Cerebellar nuclear complex (tissue), 1 donor: ENCODE results near the gene SYT1.

ENCODE experiments used
- DNase-seq, 2 experiments: peaks; one replicate each; lab custom pipeline; 2025; lab: John Stamatoyannopoulos, UW

The SYT1 gene

DNA sequence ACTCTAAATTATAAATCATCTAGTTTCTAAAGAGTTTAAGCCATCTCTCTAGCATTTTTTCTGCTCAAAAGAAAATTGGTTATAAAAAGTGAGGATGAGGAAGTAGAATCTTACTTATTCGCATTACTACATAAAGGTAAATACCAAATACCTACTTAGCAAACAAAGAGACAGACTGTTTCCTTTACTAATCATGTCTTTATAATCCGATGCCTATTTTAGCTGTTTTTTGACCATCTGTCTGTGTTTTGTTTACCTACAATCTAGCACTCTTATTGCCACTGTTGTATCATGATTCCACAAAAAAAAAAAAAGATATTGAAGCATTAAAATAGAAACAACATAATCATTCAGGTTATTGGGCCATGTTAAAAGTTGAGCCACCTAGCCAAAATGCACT, 430.0 kb downstream of the SYT1 start:
- no peak for DNase-seq

DNA sequence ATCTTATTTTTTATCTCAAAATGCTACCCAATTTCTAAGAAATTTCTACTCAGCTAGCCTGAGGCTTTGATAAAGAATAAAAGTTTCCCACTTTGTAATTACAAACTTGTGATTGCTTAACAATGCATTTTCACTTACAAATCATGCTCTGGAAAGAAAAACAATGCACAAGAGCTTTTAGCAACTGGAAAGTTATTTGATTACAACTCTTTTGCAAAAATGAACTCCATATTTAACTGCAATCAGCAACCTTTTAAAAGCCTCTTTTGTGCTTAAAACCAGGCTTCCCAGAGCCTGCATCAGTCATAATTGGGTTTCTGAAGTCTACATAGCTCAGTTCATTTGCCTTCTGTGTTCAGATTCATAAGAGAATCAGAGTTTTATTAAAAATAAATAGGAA, 431.0 kb downstream of the SYT1 start:
- DNase-seq = no peak

DNA sequence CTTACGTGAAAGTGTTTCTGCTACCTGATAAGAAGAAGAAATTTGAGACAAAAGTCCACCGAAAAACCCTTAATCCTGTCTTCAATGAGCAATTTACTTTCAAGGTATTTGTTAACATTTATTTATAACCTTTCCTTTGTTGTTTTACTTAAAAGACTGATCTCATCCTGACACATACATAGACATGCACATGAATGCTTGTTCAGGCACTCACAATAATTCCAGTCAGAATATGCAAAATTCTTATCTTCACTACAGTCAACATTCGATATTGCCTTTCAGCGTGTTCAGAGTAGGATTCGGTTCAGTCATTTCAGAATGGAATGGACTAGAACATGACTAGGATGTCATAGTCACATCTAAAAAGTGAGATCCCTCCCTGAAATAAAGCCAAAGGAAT, 431.6 kb downstream of the SYT1 start:
- no peak for DNase-seq

DNA sequence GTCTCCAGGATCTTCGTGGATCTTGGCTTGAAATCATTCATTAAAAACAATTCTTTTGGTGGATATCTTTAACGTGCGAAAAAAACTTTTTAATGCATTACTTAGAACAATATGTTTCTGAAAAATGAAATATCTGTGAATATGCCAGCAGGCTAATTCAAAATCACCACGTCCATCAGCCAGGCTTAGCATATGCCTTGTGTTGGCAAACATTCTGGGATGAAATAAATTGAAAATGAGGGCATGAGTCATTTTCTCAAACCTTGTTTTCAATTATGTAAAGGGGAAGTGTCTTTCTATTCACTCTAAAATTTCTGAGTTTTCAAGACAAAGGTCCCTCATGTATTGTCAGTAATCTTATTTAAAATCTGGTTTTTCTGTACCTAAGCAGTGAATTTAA, 432.3 kb downstream of the SYT1 start:
- DNase-seq = no peak

DNA sequence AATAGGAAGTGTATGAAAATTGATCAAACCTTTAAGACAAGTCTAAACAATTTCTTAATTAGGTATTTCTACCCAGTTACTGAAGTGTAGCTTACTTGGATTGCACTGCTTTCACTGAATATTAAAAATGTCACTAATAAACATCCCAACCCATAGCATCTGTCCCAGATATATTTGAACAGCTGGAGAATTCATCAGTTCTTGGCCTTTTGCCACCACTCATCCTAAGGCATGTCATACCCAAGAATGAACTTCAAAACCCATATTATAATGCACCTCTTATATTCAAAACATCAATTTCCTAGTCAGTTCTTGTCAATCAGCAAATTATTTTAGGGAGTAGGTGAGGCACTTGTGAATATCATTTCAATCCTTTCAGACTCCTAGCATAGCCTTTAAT, 433.9 kb downstream of the SYT1 start:
- DNase-seq = no peak

DNA sequence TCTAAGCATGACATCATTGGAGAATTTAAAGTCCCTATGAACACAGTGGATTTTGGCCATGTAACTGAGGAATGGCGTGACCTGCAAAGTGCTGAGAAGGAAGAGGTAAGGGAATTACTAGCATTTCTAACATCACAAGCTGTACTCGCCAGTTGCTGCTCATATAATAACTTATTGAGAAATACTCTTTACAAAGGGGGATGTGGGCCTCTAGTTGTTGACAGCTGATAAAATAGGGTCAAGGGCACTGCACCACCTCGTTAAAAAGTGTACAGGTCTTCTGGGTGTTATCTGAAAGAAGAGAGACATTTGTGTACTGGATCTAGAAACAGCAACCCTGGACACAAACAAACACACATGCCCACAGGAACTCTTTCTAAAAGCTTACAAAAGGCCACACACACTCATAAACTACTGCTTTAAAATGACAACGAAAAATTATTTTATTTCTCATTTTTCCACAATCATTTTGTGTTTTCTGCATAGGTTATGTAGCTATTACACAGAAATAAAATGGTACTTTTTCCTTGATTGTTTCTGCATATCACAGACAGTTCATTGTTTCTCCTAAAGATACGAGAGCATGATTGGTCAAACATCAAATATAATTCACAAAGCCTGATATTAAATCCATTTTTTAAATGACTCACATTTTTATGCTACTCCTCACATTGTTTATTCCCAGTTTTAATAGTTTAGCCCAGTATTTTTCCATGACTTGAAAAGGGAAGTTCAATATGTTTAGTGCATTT, 435.0 kb downstream of the SYT1 start:
- DNase-seq = no peak

DNA sequence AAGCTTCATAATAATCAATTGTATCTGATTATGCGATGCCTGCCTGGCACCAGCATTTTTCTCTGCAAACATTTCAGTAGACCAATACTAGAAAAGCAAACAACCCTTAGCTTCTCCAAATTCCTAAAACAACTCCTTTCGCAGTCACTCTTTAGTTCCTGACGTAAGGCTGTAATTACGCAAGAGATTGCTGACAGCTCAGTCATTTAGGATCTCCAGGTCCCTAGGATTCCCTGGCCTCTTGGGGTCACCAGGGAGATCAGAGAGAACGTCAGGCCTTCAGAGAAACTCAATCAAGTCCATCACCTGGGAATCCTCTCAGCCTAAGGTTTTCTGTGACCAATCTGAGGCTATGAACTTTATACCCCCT, 435.6 kb downstream of the SYT1 start:
- no peak for DNase-seq

DNA sequence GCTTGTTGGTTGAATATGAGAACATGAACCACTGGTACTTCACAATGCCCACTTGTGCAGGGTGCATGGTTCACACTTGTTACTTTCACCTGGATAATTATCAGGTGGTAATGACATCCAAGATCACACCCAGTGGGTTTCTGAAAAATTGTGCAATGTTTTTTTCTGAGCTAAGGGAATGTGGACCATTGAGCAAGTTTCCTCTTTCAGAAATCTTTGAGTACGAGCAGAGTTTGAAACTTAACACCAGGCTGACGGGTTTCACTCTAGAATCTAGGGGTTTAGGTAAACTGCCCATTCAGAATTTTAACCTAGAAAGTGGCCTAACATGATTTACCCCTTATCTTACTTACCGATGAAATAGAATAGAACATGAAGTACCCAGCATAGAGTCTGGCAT, 436.6 kb downstream of the SYT1 start:
- DNase-seq = no peak

DNA sequence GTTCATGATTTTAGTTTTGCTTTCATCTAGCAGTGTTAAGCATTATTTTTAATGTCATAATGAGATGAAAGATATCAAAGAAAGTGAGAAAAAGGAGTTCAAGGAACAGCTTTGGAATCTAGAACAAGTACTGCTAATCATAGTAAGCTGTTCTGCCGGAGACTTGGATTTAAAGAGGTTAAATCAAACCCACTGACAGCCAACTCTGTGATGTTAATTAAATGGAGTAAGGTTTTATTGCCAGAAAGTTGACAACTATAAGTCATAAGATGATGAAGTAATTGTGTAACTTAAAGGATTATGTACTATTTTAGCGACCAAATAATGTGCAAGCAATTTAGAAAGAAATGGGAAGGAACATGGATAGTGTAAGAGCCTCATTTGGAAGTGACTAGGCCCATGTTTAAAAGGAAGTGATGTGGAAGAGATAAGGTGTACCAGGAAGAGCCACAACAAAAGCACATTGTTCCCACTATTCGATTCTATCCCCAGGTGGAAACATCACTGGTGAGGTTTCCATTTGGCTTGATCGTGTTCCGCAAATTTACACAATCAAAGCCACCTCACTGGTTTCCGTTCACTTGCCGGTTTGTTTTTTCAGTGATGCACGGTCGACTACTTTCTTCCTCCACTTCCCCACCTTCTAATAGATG, 437.7 kb downstream of the SYT1 start:
- no peak for DNase-seq

DNA sequence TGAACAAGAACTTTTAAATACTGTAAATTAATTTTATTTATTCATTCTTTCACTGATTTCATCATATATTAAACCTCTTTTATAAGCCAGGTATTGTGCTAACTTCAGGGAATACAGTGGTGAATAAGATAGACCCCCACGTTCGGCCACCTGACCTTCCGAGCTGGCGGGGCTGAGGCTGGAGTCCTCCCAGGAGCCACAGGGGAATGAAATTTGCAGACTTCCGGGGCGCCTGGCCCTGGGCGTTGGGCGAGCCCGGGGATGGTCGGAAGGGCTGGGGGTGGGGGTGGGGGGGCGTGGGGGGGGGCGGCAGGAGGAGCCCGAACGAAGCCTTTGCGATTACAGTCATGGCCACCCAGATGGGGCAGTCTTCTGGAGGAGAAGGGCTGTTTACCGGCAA, 442.8 kb downstream of the SYT1 start:
- DNase-seq = no peak

DNA sequence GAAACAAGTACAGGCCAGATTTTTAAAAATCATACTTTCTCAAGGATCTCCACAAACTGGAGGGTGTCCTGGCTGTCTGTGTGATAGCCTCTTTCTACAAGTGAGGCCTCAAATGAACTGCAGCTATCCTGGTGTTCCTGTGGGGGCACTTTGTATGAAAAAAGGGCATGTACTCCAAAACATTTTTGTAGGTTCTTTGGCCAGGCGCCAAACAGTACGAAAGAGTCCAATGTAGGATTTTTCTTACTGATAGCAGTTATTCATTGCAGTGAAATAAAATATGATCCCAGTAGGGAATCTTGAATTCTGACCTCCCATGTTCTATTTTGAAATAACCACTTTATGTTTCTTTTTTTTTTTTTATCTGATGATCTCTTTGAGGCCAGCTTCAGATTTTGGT, 444.5 kb downstream of the SYT1 start:
- no peak for DNase-seq

DNA sequence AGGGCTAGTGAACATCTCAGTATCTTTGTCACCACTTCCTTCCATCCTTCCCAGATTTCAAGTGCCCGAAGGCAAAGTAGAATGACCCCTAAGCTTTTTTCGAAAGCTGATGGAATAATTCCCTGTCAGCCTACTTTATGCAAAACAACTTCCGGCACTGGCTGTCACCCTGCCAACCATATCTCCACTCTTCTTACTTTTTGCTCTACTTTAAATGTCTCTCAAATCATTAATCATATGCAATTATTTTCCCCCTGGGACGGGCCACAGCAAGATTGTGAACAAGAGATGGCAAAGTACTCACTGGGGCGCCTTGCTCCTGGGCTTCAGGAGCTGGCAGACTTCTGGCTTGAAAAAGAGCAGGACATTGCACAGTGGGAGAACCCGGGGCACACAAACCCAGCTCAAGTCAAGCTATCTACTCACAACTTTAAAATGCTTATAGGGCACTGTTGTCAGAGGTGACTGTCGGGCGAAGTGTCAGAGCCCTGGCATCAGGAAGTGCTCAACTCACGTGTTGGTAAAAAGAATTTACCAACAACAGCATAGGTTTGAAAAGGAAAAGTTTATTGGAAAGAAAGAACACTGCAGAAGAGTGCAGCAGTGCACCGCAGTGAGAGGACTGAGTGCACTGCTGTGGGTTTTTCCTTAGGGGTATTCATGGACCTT, 452.7 kb downstream of the SYT1 start:
- DNase-seq = no peak

DNA sequence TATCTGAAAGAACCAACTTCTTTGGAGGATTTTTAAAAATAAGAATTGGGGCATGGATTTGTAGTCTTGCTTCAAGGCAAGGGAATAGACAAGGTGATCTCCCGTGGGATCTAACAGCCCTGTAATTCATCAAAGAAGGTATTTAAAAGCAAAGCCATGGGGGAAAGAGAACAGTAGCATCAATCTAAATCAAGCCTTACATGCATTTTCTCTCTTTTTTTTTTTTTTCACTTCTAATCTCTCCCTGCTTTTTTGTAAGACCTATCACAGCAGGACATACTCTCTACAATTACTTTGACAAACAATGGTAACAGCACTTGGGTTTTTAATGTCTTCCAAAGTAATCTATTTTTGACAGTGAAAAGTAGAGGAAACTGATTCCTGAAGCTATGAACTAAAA, 458.3 kb downstream of the SYT1 start:
- DNase-seq = no peak

DNA sequence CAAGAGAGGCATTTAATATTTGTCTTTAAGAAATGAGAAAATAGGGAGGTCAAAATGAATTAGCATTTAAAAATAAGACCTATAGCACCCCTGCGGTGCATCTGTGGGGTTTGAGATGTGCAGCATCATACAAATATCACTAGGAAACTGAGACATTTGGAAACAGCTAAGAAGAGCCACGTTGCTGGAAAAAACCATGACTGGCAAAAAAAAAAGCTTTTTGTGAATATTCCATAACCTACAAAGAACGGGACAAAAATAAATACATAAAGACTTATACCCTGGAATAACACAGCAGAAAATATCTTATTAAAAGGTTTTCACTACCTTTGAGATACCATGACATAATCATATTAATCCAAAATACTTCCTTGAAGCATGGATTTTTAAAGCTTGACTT, 460.0 kb downstream of the SYT1 start:
- DNase-seq = no peak

DNA sequence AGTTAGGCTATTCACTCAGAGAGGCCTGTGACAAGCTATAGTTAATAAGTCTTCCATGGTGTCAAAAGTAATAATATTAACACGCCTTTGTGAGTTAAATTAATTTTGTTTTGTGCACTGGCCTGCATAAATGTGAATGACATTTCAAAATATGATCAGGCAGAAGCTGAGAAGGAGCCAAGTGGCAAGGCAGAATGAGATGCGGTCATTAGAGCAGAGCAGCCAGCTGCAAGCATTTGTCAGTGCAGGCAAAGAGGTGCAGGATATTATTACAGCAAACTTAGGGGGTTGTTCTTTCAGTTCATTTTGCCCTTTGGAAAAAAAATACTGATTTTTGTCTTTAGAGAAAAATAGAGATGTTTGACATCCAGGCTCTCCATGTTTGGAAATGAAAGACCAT, 461.6 kb downstream of the SYT1 start:
- DNase-seq = peak; percentile 19 to 41

DNA sequence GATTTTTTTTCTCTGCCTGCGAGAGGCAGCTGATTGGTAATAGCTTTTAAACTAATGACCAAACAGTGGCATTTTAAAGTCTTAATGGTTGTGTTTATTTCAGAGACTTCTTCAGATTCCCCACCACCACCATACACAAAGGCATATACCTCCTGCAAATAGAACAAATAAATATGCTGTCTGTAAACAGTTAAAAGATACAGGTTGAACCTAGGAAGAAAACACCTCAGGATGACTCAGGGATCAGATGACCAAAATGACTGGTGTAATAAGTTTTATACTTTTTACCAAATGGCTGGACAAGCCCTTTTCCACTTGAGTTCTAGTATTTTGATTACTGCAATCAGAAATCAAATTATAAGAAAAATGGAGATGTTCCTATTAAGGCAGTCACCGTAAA, 462.1 kb downstream of the SYT1 start:
- no peak for DNase-seq

DNA sequence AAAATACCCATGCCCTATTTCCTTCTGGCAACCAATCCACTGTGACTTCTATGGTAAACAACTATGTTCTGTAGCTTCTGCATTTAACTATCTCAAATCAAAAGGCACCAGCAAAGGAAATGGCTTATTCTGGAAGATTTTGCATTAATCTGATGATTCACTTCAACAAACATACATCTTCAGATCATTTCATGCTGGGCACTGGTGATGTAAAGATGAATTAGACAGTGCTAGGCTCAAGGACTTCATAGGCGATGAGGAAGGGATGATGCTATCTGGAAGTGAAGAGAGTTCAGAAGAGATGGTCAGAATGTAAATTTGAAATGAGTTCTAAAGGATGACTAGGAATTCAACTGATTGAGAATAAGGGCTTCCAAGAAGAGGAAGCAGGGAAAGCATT, 462.9 kb downstream of the SYT1 start:
- no peak for DNase-seq

DNA sequence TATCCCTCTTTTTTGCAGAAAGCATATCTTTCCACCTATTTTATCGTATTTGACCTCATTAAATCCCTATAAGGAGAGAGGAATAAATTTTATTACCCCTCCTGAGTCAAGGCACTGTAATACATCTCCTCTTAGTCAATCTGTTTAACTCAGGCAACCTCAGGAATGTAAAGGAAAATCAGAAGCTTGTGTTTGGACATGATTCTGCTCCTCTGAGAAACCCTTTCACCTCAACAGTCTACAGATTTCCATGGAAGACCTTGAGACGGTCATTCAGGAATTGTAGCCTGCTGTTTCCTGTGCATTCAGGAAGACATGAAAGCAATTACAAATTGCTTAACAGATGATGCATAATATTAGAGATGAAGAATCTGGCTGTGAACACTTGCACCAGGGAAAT, 465.4 kb downstream of the SYT1 start:
- no peak for DNase-seq

DNA sequence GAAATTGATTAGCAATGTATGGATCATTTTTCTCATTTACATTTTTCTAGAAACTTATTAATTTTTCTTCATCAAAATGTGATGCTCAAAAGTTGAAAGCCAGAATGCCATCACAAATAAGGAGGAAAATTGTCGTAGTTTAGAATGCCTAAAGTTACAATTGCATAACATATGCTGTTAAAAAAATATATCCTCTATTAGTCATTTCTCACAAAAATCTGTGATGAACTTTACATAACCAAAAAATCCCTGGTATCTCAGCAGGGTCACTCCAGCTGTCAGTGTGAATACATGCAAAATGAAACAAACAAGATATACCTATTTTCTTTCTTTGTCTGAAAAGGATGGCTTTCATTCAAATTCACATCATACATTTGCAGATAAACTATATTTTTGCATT, 467.3 kb downstream of the SYT1 start:
- no peak for DNase-seq

DNA sequence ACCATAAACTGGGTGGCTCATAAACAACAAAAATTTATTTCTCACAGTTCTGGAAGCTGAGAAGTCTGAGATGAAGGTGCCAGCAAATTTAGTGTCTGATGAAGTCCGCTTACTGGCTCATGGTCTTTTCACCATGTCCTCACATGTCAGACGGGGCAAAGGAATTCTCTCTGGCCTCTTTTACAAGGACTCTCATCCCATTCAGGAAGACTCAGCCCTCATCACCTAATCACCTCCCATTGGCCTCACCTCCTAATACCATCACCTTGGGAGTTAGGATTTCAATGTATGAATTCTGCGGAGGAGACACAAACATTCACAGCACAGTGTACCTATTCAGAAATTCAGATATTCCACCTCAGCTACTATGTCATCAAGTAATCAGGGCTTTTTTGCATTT, 468.6 kb downstream of the SYT1 start:
- no peak for DNase-seq

DNA sequence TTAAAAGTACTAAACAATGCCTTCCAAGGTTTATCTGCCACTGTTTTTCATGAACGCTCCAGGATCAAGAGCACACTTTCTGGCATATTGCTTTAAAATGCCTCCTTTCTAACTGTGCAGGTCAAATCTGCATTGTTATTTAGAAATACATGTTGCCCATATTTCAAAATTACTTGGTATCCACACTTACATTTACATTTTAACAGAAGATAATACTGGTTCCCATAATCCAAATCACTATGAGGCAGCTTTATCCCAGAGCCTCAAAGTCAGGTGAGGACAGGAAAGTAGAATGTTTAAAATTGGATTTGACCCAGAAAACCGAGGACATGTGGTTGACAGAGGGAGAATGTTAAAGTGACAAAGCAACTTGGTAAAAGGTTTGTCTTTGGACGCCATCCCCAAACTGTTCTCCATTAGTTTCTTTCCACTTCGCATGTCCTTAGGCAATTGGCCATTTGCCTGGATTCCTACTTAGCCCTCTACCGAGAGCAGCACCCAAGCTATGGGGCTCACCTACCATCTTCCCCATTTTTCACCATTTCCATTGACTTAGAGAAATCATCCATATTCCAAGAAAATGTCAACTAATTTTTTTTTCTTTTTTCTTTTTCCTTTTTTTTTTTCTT, 473.2 kb downstream of the SYT1 start:
- DNase-seq = no peak

DNA sequence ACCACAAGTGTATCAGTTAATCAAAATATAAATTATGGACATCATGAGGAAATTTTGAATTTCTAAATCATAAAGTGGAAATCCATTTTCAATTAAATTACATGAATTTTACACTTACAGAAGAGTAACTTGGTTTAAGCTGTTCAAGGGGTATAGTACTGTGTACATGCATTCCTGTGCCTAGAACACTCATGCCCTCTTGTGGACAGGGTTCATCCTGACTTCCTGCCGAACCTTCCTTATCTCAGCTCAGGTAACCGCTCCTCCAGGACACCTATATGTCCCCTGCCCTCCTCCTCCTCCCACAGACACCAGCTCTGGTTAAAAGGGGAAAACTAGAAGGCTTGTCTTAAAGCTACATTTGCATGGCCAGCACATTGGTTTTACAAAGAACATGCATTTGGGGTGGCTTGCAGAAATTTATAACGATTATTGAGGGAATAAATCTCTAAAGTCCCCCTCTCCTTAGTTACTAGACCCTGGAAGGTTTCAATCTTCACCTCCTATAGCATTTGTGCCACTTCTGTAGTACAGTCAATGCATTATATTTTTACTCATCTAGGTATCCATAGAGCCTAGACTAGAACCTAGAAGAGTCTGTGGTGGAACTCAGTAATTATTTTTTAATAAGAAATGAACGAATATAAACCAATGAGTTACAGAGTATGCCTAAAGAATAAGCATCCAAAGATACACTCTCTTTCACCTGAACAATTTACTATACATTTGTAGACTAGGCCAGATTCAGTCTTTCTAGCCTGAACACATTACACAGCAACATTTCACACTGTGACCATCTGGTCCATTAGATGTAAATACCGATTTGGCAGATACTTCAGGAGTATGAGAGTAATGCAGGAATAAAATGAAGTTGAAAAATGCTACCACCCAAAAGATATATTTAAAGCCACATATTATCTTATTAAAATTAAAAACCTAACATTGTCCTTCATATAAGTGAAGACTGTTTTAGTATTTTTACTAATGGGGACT, 480.6 kb downstream of the SYT1 start:
- DNase-seq = peak; percentile 12 to 15
